PFSK-1 (cell line): ENCODE measurements around the gene POU6F2.

ENCODE experiments used
- FOXP2 ChIP-seq: optimal IDR thresholded peaks from 2 replicates; pipeline ENCODE3; 2011; ENCODE audit warnings: borderline replicate concordance, control low read depth, inconsistent platforms; ENCODE audit not compliant: insufficient read depth; ENCODE audit errors: extremely low read length, extremely low read depth
- POLR2AphosphoS5 ChIP-seq: IDR thresholded peaks from 2 replicates; pipeline ENCODE4 v1.6.1; 2012; ENCODE audit warnings: low read depth, mild to moderate bottlenecking, control low read depth, low read length, moderate library complexity
- REST ChIP-seq, 2 experiments: IDR thresholded peaks; 2 replicates each; pipeline versions ENCODE4 v1.6.1 to v1.8.0; 2011 to 2012; ENCODE audit warnings: low read depth in 2 of 2, low read length in 2 of 2, control low read depth in 1 of 2, inconsistent platforms in 1 of 2, mild to moderate bottlenecking in 1 of 2, moderate library complexity in 1 of 2; ENCODE audit not compliant: insufficient read depth in 1 of 2
- SIN3A ChIP-seq: IDR thresholded peaks from 2 replicates; pipeline ENCODE4 v1.6.1; 2012; ENCODE audit warnings: mild to moderate bottlenecking, low read length, moderate library complexity, borderline replicate concordance; ENCODE audit not compliant: insufficient read depth
- TAF1 ChIP-seq: IDR thresholded peaks from 2 replicates; pipeline ENCODE4 v1.6.1; 2012; ENCODE audit warnings: low read length, control low read depth, borderline replicate concordance; ENCODE audit not compliant: insufficient read depth

- TF ChIP-seq POLR2AphosphoS5 (no peak), SIN3A (no peak), REST (IDR thresholded peaks at IDR 0.05; ENCODE audit: insufficient read depth in 1 of 2, low read depth in 2 of 2, low read length in 2 of 2) (no peak), TAF1 (no peak), FOXP2 (no peak)
Measured at GRCh38 chr7:39027491-39027890, 49.8 kb downstream of the POU6F2 start.
